Lung (tissue), 12 donors: ENCODE data around the gene FAM193A. TPM values are rescaled to one million over a fixed set of nuclear protein-coding genes. Genes with fewer than 3 reads are reported as not detected.
"Not testable (repeated sequence)": the region's sequence is repeated elsewhere in the genome, so short reads cannot be mapped to it uniquely, and the experiment has no call there.

Experiments
- ATAC-seq: fragments of 200-7000 bp; cut with Tn5 transposase; one replicate; pipeline ENCODE4 v1.9.1; 2020; ENCODE audit warnings: moderate number of reproducible peaks; ENCODE audit not compliant: insufficient read depth, low FRiP score
- DNase-seq, 3 donors: peaks; one replicate each; pipeline ENCODE4 v3.0.0-alpha.2; 2013 to 2017
- H3K27ac ChIP-seq, 2 donors: one replicate each; pipeline ENCODE4 v1.5.1; 2013; ENCODE audit warnings: mild to moderate bottlenecking in 2 of 2, moderate library complexity in 2 of 2, control low read depth in 1 of 2, inconsistent platforms in 1 of 2, low read depth in 1 of 2, low read length in 1 of 2
- H3K27me3 ChIP-seq, 3 donors: one replicate each; pipeline ENCODE4 v1.5.1; 2013; ENCODE audit warnings: low read length in 2 of 3; ENCODE audit not compliant: control insufficient read depth in 3 of 3, insufficient read depth in 3 of 3
- H3K36me3 ChIP-seq, 4 donors: one replicate each; pipeline ENCODE4 v1.5.1; 2013; ENCODE audit warnings: low read length in 4 of 4, mild to moderate bottlenecking in 1 of 4, moderate library complexity in 1 of 4; ENCODE audit not compliant: control insufficient read depth in 4 of 4, insufficient read depth in 4 of 4
- H3K4me1 ChIP-seq, 5 donors: one replicate each; pipeline ENCODE4 v1.5.1; 2013; ENCODE audit warnings: low read length in 5 of 5, mild to moderate bottlenecking in 2 of 5, moderate library complexity in 1 of 5; ENCODE audit not compliant: control insufficient read depth in 5 of 5, insufficient read depth in 5 of 5
- H3K4me3 ChIP-seq: one replicate; pipeline ENCODE4 v1.5.1; 2013; ENCODE audit warnings: mild to moderate bottlenecking, control low read depth, moderate library complexity
- H3K9ac ChIP-seq, 2 donors: one replicate each; pipeline ENCODE4 v1.5.1; 2013; ENCODE audit warnings: low read length in 2 of 2, control low read depth in 1 of 2; ENCODE audit not compliant: insufficient read depth in 1 of 2
- H3K9me3 ChIP-seq, 4 donors: one replicate each; pipeline ENCODE4 v1.5.1; 2013; ENCODE audit warnings: low read length in 3 of 4, mild to moderate bottlenecking in 1 of 4, moderate library complexity in 1 of 4; ENCODE audit not compliant: control insufficient read depth in 4 of 4, insufficient read depth in 3 of 4
- WGBS, 2 donors: extraction: QIAGEN DNeasy Blood & Tissue Kit; methylation state at CpG; one replicate each; pipeline ENCODE4 v1.1.7; 2013; 5-methylcytosine and 5-hydroxymethylcytosine counted together
- polyA plus RNA-seq, 2 donors: library from polyadenylated mRNA; stranded (reverse); fragments of 200-250 nt; gene quantifications; one replicate each; pipeline ENCODE4 v1.2.1, GENCODE V29; 2013
- total RNA-seq, 2 donors: library from RNA; depleted of rRNA in 1 of 2; stranded (reverse); fragments of >200 nt in 1 of 2; gene quantifications; one replicate each; pipeline ENCODE4 v1.2.1, GENCODE V29; 2014 to 2021
- TF ChIP-seq, protein P1 (sequence below): IDR thresholded peaks from 2 replicates; pipeline ENCODE4 v1.5.1; 2012; ENCODE audit warnings: mild to moderate bottlenecking; ENCODE audit errors: control extremely low read depth, extremely low read depth
- donor health status: control.
- donor health status: control.
- donor health status: Bipolar disorder and iron deficiency.
- donor health status: healthy.
- donor health status: DM: yes; HTN: yes; CAD: no.

FAM193A gene
- total and polyA plus RNA-seq, 4 donors, result 9.7 to 33.2 (median 17.5) TPM

DNA sequence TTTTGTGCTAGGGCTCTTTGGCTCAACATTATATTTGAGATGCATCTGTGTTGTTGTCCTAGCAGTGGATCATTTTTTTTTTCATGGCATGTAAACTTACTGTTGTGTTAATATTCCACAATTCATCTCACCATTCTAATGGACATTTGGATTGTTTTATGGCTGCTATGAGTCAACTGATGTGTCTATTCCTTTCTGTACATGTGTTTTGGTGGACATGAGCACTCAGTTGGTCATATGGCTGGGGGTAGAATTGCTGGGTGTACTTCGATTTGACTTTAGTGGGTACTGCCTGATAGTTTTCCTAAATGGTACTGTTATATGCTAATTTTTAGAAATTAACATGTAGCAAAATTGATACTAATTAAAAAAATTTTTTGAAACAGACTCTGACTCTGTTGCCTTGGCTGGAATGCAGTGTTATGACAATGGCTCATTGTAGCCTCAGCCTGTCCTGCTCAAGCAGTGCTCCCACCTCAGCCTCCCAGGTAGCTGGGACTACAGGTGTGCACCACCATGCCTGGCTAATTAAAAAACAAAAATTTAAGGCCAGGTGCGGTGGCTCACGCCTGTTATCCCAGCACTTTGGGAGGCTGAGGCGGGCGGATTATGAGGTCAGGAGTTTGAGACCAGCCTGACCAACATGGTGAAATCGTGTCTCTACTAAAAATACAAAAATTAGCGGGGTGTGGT lies 9.0 kb downstream of the FAM193A start:
- H3K36me3 ChIP-seq, result peaks cover 0 to 4% (median 3%) of the 10 kb centered on the region in 4 donors
- H3K27ac ChIP-seq, result no peak overlapping the region
- ATAC-seq, result no peak
- no peaks in the 10 kb centered on the region for H3K9me3 ChIP-seq
- WGBS, 2 donors, result 93 to 98% methylated on average over 7 of the region's 7 CpGs
- H3K4me1 ChIP-seq, result peaks cover 0 to 4% (median 0%) of the 10 kb centered on the region in 5 donors
- H3K4me3 ChIP-seq, result no peak overlapping the region
- DNase-seq, result no peak
- TF ChIP-seq, protein P1, sequence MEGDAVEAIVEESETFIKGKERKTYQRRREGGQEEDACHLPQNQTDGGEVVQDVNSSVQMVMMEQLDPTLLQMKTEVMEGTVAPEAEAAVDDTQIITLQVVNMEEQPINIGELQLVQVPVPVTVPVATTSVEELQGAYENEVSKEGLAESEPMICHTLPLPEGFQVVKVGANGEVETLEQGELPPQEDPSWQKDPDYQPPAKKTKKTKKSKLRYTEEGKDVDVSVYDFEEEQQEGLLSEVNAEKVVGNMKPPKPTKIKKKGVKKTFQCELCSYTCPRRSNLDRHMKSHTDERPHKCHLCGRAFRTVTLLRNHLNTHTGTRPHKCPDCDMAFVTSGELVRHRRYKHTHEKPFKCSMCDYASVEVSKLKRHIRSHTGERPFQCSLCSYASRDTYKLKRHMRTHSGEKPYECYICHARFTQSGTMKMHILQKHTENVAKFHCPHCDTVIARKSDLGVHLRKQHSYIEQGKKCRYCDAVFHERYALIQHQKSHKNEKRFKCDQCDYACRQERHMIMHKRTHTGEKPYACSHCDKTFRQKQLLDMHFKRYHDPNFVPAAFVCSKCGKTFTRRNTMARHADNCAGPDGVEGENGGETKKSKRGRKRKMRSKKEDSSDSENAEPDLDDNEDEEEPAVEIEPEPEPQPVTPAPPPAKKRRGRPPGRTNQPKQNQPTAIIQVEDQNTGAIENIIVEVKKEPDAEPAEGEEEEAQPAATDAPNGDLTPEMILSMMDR, result no peak
- no peak overlapping the region for H3K9ac ChIP-seq
- no peaks in the 10 kb centered on the region for H3K27me3 ChIP-seq

DNA sequence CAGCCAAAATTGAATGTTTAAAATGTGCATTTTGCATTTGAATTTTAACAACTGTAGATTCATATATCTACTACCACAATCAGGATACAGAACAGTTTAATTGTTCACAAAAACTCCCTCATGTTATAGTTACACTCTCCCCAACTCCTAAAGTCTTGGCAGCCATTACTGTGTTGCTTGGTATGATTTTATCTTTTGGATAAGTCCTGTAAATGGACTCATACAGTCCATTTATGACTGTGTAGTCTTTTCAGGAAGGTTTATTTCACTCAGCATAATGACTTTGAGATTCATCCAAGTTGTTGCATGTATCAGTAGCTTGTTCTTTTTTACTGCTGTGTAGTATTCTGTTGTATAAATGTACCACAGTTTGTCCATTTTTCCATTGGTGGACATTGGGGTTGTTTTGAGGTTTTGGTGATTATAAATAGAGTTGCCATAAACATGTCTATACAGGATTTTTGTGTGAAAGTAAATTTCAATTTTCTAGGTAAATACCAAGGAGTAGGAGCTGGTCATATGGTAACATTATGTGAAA lies 9.9 kb downstream of the FAM193A start:
- DNase-seq (no peak), ATAC-seq (no peak)
- Histone ChIP-seq H3K27ac (no peak overlapping the region), H3K9ac (no peak overlapping the region), H3K9me3 (no peaks in the 10 kb centered on the region), H3K27me3 (no peaks in the 10 kb centered on the region), H3K36me3 (peaks cover 0 to 4% (median 3%) of the 10 kb centered on the region in 4 donors), H3K4me1 (peaks cover 0 to 4% (median 0%) of the 10 kb centered on the region in 5 donors), H3K4me3 (no peak overlapping the region)
- TF ChIP-seq, protein P1, result no peak

DNA sequence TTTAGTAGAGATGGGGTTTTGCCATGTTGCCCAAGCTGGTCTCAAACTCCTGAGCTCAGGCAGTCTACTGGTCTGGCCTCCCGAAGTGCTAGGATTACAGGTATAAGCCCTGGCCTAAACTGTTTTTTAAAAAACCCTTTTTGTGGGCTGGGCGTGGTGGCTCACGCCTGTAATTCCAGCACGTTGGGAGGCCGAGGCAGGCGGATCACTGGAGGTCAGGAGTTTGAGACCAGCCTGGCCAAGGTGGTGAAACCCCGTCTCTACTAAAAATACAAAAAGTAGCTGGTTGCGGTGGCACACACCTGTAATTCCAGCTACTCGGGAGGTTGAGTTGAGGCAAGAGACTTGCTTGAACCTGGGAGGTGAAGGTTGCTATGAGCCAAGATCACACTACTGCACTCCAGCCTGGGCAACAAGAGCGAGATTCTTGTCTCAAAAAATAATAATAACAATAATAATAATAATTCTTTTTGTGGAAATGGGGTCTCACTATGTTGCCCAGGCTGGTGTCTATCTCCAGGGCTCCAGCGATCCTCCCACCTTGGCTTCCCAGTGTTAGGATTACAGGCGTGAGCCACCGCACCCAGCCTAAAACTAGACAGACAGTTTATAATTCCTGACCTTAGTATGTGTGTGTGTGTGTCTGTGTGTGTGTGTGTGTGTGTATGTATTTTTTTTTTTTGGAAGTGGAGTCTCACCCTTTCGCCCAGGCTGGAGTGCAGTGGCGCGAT lies 10.7 kb downstream of the FAM193A start:
- H3K9ac ChIP-seq, H3K36me3 ChIP-seq, H3K4me1 ChIP-seq, DNase-seq, H3K4me3 ChIP-seq, H3K27ac ChIP-seq, H3K27me3 ChIP-seq, ATAC-seq, H3K9me3 ChIP-seq: not testable (repeated sequence)
- 96 to 98% methylated on average over 16 of the region's 16 CpGs for WGBS, 2 donors

DNA sequence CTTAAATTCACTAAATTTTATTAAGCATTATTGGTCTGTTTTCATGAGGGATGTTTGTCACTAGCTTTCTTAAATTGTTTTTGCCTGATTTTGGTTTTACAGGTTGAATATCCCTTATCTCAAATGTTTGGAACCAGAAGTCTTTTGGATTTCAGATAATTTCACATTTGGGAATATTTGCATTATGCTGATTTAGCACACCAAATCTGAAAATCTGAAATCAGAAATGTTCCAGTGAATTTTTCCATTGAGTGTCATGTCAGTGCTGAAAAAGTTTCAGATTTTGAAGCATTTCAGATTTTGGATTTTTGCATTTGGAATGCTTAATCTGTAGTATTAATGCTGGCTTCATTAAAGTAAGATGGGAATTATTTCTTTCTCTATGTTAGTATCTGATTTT lies 14.7 kb downstream of the FAM193A start:
- TF ChIP-seq, protein P1, result no peak
- Histone ChIP-seq H3K9me3 (no peaks in the 10 kb centered on the region), H3K27ac (no peak overlapping the region), H3K36me3 (no peaks in the 10 kb centered on the region), H3K27me3 (no peaks in the 10 kb centered on the region), H3K4me1 (peaks cover 0 to 4% (median 0%) of the 10 kb centered on the region in 5 donors), H3K9ac (no peak overlapping the region), H3K4me3 (no peak overlapping the region)
- ATAC-seq, result no peak
- no peak for DNase-seq
